Endothelial cell (in vitro differentiated cells): ENCODE data around the gene ASCC1. TPM values are rescaled to one million over a fixed set of nuclear protein-coding genes. Genes with fewer than 3 reads are reported as not detected.

ENCODE experiments used
- DNase-seq: peaks from one replicate; pipeline ENCODE4 v3.0.0; 2021; ENCODE audit warnings: low spot score
- H3K27ac Mint-ChIP-seq: one replicate; pipeline ENCODE4 v1.8.0; 2021; ENCODE audit warnings: mixed read lengths, inconsistent platforms; ENCODE audit not compliant: unreplicated experiment
- H3K27me3 Mint-ChIP-seq: one replicate; pipeline ENCODE4 v1.8.0; 2021; ENCODE audit warnings: mild to moderate bottlenecking, moderate library complexity, mixed read lengths, inconsistent platforms; ENCODE audit not compliant: unreplicated experiment
- H3K36me3 Mint-ChIP-seq: one replicate; pipeline ENCODE4 v1.8.0; 2021; ENCODE audit warnings: mild to moderate bottlenecking, low read depth, mixed read lengths, inconsistent platforms; ENCODE audit not compliant: unreplicated experiment
- H3K4me1 Mint-ChIP-seq: one replicate; pipeline ENCODE4 v1.8.0; 2021; ENCODE audit warnings: mild to moderate bottlenecking, mixed read lengths, inconsistent platforms; ENCODE audit not compliant: unreplicated experiment
- H3K4me3 Mint-ChIP-seq: one replicate; pipeline ENCODE4 v1.8.0; 2021; ENCODE audit warnings: mild to moderate bottlenecking, mixed read lengths, inconsistent platforms; ENCODE audit not compliant: unreplicated experiment
- H3K9me3 Mint-ChIP-seq: one replicate; pipeline ENCODE4 v1.8.0; 2021; ENCODE audit warnings: mixed read lengths, inconsistent platforms; ENCODE audit not compliant: unreplicated experiment
- CTCF ChIP-seq: fragments of 200-600 bp; sonication (generic); IDR thresholded peaks from one replicate; pipeline ENCODE4 v1.5.0; 2021; ENCODE audit warnings: antibody characterized with exemption; ENCODE audit not compliant: unreplicated experiment
- total RNA-seq: library from RNA; stranded (reverse); fragmentation: NEBNext Ultra II Directional; extraction: Animal tissue kit (Norgen Biotek cat#: 25700); gene quantifications from one replicate; pipeline ENCODE4 v1.2.1, GENCODE V29; 2021; ENCODE audit not compliant: unreplicated experiment

Gene ASCC1
- total RNA-seq, 1 donor from 2014 or later = 32.1 TPM

DNA sequence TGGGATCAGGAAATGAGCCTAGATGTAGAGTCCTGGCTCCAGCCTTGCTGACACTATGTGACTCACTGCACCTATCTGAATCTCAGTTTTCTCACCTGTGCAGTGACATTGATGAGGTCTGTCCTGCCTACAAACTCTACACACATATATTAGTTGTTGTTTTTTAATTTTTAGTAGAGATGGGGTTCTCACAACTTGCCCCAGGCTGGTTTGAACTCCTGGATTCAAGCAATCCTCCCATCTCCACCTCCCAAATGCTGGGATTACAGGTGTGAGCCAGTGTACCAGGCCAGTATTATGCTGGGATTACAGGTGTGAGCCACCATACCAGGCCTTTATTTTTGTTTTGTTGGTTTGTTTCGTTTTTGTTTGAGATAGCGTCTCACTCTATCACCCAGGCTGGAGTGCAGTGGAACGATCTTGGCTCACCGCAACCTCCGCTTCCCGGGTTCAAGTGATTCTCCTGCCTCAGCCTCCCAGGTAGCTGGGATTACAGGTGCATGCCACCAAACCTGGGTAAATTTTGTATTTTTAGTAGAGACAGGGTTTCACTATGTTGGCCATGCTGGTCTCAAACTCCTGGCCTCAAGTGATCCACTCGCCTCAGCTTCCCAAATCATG is 45.8 kb upstream of the ASCC1 start:
- Mint-ChIP-seq H3K4me1 (peaks cover 19% of the 10 kb centered on the region), H3K36me3 (no peaks in the 10 kb centered on the region), H3K9me3 (no peaks in the 10 kb centered on the region), H3K4me3 (no peak overlapping the region), H3K27me3 (peaks cover 1% of the 10 kb centered on the region), H3K27ac (no peak overlapping the region)
- no peak for TF ChIP-seq CTCF
- no peak for DNase-seq

DNA sequence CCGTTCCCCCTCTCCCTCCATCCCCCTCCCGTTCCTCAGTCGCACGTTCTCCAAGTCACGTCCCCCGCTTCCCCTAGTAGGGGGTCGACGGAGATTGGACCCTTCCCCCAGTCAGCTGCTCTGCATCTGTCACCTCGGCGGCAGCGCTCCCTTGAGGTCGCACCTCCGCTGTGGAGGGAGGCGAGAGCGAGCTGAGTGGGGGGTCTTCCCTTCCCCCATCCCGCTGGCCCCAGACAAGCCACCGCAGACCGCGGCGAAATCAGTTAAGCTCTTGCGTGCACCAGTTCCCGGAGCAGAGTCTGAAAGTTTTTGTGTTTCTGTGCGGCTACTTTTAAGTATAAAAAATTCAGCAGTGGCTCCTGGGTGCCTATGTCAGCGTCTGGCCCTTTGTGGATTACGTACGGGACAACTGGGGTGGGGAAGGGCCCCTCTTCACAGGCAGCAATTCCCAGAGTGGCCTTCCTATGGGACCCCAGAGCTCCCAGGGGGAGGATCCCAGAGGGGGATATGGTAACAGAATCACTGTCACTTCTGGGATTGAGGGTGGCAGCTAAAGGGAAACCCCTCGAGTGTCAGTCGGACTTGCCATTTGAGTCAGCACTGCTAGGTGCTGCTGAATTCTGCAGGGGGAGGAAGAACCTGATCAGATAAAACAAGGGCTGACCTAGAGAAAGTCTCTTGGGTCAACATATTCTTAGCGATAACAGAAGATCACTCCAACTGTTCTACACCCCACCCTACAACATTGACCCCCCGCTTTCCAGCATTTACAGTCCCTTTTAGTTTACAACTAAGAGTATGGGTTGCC is 45.1 kb upstream of the ASCC1 start:
- Mint-ChIP-seq H3K4me3 (peak overlapping the region; percentile 85), H3K36me3 (no peaks in the 10 kb centered on the region), H3K27ac (no peak overlapping the region), H3K4me1 (peaks cover 22% of the 10 kb centered on the region), H3K9me3 (no peaks in the 10 kb centered on the region), H3K27me3 (peaks cover 3% of the 10 kb centered on the region)
- TF ChIP-seq CTCF = no peak
- peak; percentile 19 for DNase-seq

DNA sequence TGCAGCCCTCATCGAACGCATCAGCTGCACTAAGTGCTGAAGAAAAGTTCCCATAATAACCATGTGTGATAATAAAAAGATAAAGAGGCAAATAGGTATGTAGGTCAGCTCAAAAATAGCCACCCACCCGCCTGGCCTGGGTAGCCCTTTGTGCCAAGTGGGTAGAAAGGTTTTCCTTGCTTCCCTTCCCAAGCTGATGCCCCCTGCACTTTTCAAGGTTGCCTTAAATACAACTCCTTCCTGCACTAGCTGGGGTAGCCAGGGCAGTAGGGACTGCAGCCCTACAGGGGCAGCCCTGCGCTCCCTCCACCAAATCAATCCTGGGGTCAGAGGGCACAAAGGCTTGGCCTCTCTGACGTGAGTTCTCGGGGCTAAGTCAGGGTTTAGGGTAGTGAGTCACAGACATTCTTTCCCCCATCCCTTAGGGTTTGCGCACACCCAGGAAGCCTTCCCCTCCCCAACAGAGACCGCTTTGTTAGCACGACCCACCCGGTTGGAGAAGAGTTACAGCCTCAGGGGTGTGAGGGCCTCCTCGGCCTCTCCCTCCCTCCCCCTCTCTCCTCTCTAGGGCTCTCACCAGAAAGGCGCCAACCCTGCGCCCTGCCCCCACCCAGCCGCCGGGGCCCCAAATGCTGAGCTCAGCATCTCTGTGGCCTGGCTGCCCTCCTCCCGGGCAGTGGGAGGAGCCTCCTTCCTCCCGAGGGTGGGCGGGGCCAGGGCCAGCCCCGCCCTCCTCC is 44.3 kb upstream of the ASCC1 start:
- peak; percentile 80 for DNase-seq
- Mint-ChIP-seq H3K27me3 (peaks cover 6% of the 10 kb centered on the region), H3K4me3 (no peak overlapping the region)

GRCh38 chr10:72259491-72260238 is 43.6 kb upstream of the ASCC1 start:
- Mint-ChIP-seq H3K27ac (peak overlapping the region; percentile 57), H3K4me1 (peaks cover 32% of the 10 kb centered on the region), H3K4me3 (no peak overlapping the region), H3K36me3 (no peaks in the 10 kb centered on the region), H3K27me3 (peaks cover 6% of the 10 kb centered on the region), H3K9me3 (no peaks in the 10 kb centered on the region)
- no peak for DNase-seq
- TF ChIP-seq CTCF = no peak

More for the DNA sequence above, 44.3 kb upstream of the ASCC1 start:
- Mint-ChIP-seq H3K27ac (peak overlapping the region; percentile 57), H3K9me3 (no peaks in the 10 kb centered on the region), H3K36me3 (no peaks in the 10 kb centered on the region), H3K4me1 (peaks cover 25% of the 10 kb centered on the region)
- no peak for TF ChIP-seq CTCF
